ENCODE measurements around the gene DNAI7. TPM values are rescaled to one million over a fixed set of nuclear protein-coding genes. Genes with fewer than 3 reads are reported as not detected.

The DNAI7 gene
- total RNA-seq, 2 experiments from 2014 or later: 0.36 TPM; not detected in 1

DNA sequence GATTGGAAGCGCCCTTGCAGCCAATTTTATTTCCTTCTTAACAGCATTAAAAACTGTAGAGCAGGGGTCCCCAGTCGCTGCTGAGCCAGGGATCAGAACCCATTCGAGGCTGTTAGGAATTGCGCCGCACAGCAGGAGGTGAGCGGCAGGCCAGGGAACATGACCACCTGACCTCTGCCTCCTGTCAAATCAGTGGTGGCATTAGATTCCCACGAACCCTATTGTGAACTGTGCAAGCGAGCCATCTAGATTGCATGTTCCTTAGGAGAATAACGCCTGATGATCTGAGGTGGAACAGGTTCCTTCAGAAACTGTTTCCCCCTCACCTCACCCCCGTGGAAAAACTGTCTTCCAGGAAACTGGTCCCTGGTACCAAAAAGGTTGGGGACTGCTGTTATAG lies 107.4 kb downstream of the DNAI7 start:
- Mint-ChIP-seq H3K27ac (no peak overlapping the region), H3K27me3 (no peaks in the 10 kb centered on the region), H3K4me1 (ENCODE audit: low read depth) (peaks cover 22% of the 10 kb centered on the region), H3K36me3 (ENCODE audit: low read depth) (peaks cover 93% of the 10 kb centered on the region), H3K4me3 (no peak overlapping the region), H3K9me3 (no peaks in the 10 kb centered on the region)
- intact Hi-C loops (cut with DNase I, micrococcal nuclease): loop anchor here (2.0 to 5.0 kb wide), 2 partner anchors 13 to 35 kb away; a partner anchor contains a TSS
- DNase-seq (no peak), ATAC-seq (ENCODE audit: poor library complexity) (no peak)
- no peak for TF ChIP-seq CTCF (IDR thresholded peaks at IDR 0.05)
- no peak overlapping the region for H3K4me3 ChIP-seq (ENCODE audit: low read length)
- H3K36me3 ChIP-seq (ENCODE audit: insufficient read depth, low read length): peaks cover 68% of the 10 kb centered on the region
- H3K9me3 ChIP-seq (ENCODE audit: control insufficient read depth in 1 of 2, insufficient read depth in 1 of 2, low read length in 2 of 2): no peaks in the 10 kb centered on the region
- ChIA-PET POLR2A (interaction anchor here (3.6 kb wide), 1 partner anchor 35 kb away, joined by 16 read pairs; a partner anchor contains a TSS), CTCF (no interaction called here)
- no peak overlapping the region for H3K27ac ChIP-seq (ENCODE audit: low read depth in 1 of 2, low read length in 2 of 2)
- H3K27me3 ChIP-seq (ENCODE audit: control insufficient read depth in 1 of 2, insufficient read depth in 2 of 2, low read length in 2 of 2): no peaks in the 10 kb centered on the region
- no peaks in the 10 kb centered on the region for H3K4me1 ChIP-seq (ENCODE audit: insufficient read depth, low read length)

DNA sequence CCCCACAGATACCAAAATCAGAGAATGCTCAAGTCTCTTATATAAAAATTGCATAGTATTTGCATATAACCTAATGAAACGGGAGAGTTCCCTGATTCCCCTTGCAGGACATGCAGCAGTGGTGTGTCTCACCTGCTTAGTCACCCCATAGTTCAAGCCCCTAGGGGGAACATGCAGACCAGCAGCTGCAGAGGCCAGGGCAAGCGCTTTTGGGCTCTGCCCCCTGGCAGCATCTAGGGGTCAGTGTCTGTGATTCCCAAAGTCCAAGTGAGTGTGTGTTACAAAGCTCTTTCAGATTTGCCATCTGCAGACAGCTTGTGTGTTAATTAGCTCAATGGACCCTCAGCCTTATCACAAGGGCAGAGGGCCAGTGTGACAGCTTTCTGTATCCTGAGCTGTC lies 110.1 kb downstream of the DNAI7 start:
- Mint-ChIP-seq H3K36me3 (ENCODE audit: low read depth) (peaks cover 91% of the 10 kb centered on the region), H3K9me3 (no peaks in the 10 kb centered on the region), H3K27me3 (no peaks in the 10 kb centered on the region), H3K4me1 (ENCODE audit: low read depth) (peaks cover 18% of the 10 kb centered on the region), H3K27ac (no peak overlapping the region), H3K4me3 (no peak overlapping the region)
- CTCF ChIA-PET: no interaction called here
- H3K27me3 ChIP-seq (ENCODE audit: control insufficient read depth in 1 of 2, insufficient read depth in 2 of 2, low read length in 2 of 2): no peaks in the 10 kb centered on the region
- ATAC-seq (ENCODE audit: poor library complexity): no peak
- intact Hi-C loops (cut with DNase I, micrococcal nuclease): loop anchor here in 1 of 2 experiments (5.0 kb wide), 1 partner anchor 33 kb away; a partner anchor contains a TSS
- no peak for DNase-seq
- H3K4me3 ChIP-seq (ENCODE audit: low read length): no peak overlapping the region
- H3K27ac ChIP-seq (ENCODE audit: low read depth in 1 of 2, low read length in 2 of 2): no peak overlapping the region
- no peak for TF ChIP-seq CTCF (IDR thresholded peaks at IDR 0.05)
- H3K36me3 ChIP-seq (ENCODE audit: insufficient read depth, low read length): peaks cover 70% of the 10 kb centered on the region
- POLR2A ChIA-PET: interaction anchor here (0.7 kb wide), 1 partner anchor 33 kb away, joined by 3 read pairs; a partner anchor contains a TSS
- no peaks in the 10 kb centered on the region for H3K9me3 ChIP-seq (ENCODE audit: control insufficient read depth in 1 of 2, insufficient read depth in 1 of 2, low read length in 2 of 2)
- H3K4me1 ChIP-seq (ENCODE audit: insufficient read depth, low read length): no peaks in the 10 kb centered on the region

- ChIA-PET POLR2A (interaction anchor here (1.0 kb wide), 1 partner anchor 11 kb away, joined by 3 read pairs; no protein-coding TSS in a partner anchor), CTCF (no interaction called here)
- intact Hi-C loops (cut with DNase I, micrococcal nuclease): no loop called here
- H3K36me3 Mint-ChIP-seq (ENCODE audit: low read depth): peaks cover 95% of the 10 kb centered on the region
- ATAC-seq (ENCODE audit: poor library complexity): no peak
- H3K9me3 ChIP-seq (ENCODE audit: control insufficient read depth in 1 of 2, insufficient read depth in 1 of 2, low read length in 2 of 2): no peaks in the 10 kb centered on the region
- H3K27ac Mint-ChIP-seq: no peak overlapping the region
- no peak overlapping the region for H3K27ac ChIP-seq (ENCODE audit: low read depth in 1 of 2, low read length in 2 of 2)
- peaks cover 73% of the 10 kb centered on the region for H3K36me3 ChIP-seq (ENCODE audit: insufficient read depth, low read length)
- no peak overlapping the region for H3K4me3 Mint-ChIP-seq
- H3K4me1 Mint-ChIP-seq (ENCODE audit: low read depth): peaks cover 9% of the 10 kb centered on the region
- no peaks in the 10 kb centered on the region for H3K27me3 Mint-ChIP-seq
- no peak for DNase-seq
- no peaks in the 10 kb centered on the region for H3K9me3 Mint-ChIP-seq
- H3K27me3 ChIP-seq (ENCODE audit: control insufficient read depth in 1 of 2, insufficient read depth in 2 of 2, low read length in 2 of 2): no peaks in the 10 kb centered on the region
- H3K4me1 ChIP-seq (ENCODE audit: insufficient read depth, low read length): no peaks in the 10 kb centered on the region
- H3K4me3 ChIP-seq (ENCODE audit: low read length): no peak overlapping the region
- no peak for TF ChIP-seq CTCF (IDR thresholded peaks at IDR 0.05)
These were observed 111.7 kb downstream of the DNAI7 start for GRCh38 chr12:25083211-25083610.
